ENCODE results near the gene EZR.

The EZR gene

GRCh38 chr6:158812611-158813010, 6.6 kb downstream of the EZR start:
- DNase-seq (ENCODE audit: low spot score), result no peak
- in situ Hi-C loops (cut with MboI; ENCODE audit: low pct_unique_long_range_greater_than_20kb, low sequenced_read_pairs, unreplicated experiment), result no loop called here
- TF ChIP-seq, protein P1, sequence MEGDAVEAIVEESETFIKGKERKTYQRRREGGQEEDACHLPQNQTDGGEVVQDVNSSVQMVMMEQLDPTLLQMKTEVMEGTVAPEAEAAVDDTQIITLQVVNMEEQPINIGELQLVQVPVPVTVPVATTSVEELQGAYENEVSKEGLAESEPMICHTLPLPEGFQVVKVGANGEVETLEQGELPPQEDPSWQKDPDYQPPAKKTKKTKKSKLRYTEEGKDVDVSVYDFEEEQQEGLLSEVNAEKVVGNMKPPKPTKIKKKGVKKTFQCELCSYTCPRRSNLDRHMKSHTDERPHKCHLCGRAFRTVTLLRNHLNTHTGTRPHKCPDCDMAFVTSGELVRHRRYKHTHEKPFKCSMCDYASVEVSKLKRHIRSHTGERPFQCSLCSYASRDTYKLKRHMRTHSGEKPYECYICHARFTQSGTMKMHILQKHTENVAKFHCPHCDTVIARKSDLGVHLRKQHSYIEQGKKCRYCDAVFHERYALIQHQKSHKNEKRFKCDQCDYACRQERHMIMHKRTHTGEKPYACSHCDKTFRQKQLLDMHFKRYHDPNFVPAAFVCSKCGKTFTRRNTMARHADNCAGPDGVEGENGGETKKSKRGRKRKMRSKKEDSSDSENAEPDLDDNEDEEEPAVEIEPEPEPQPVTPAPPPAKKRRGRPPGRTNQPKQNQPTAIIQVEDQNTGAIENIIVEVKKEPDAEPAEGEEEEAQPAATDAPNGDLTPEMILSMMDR (IDR thresholded peaks at IDR 0.05; ENCODE audit: extremely low read depth, insufficient read depth, missing control alignments), result no peak

GRCh38 chr6:158810155-158811095, 8.7 kb downstream of the EZR start:
- TF ChIP-seq, protein P1 (IDR thresholded peaks at IDR 0.05; ENCODE audit: extremely low read depth, insufficient read depth, missing control alignments), result no peak
- in situ Hi-C loops (cut with MboI; ENCODE audit: low pct_unique_long_range_greater_than_20kb, low sequenced_read_pairs, unreplicated experiment), result no loop called here
- DNase-seq (ENCODE audit: low spot score), result no peak

DNA sequence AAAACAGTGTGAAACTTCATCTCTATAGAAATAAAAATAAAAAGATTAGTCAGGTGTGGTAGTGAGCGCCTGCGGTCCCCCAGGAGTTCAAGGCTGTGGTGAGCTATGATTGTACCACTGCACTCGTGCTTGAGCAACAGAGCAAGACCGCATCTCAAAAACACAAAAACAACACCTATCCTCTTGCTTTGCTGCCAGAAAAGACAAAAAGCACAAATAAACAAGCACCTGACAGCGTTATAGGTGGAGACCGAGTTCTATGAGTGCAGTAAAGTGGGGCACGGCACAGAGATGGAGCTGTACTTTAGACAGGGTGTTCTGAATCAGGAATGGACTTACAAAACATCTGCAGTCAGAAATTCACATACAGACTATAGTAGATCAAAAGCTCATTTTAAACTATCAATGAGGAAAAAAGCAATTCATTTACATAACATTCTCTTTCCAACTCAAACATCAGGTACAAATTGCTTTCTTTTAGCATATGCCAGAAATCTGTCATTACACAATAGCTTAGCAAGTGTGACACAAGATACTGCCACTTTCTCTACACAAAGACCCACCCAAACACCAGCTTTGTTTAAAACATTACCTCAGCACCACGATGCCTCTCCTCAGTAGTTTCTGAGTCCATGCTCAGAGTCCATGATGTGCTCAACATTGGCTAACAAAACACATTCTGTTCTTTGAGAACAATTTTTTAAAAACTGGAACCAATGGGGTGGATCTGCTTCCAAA, 10.1 kb downstream of the EZR start:
- TF ChIP-seq, protein P1 (IDR thresholded peaks at IDR 0.05; ENCODE audit: extremely low read depth, insufficient read depth, missing control alignments), result no peak
- in situ Hi-C loops (cut with MboI; ENCODE audit: low pct_unique_long_range_greater_than_20kb, low sequenced_read_pairs, unreplicated experiment), result no loop called here
- DNase-seq (ENCODE audit: low spot score), result no peak

GRCh38 chr6:158808442-158808833, 10.7 kb downstream of the EZR start:
- DNase-seq (ENCODE audit: low spot score), result no peak
- in situ Hi-C loops (cut with MboI; ENCODE audit: low pct_unique_long_range_greater_than_20kb, low sequenced_read_pairs, unreplicated experiment), result no loop called here
- TF ChIP-seq, protein P1 (IDR thresholded peaks at IDR 0.05; ENCODE audit: extremely low read depth, insufficient read depth, missing control alignments), result no peak

- in situ Hi-C loops (cut with MboI; ENCODE audit: low pct_unique_long_range_greater_than_20kb, low sequenced_read_pairs, unreplicated experiment), result no loop called here
- TF ChIP-seq, protein P1 (IDR thresholded peaks at IDR 0.05; ENCODE audit: extremely low read depth, insufficient read depth, missing control alignments), result no peak
- DNase-seq (ENCODE audit: low spot score), result no peak
Measured at GRCh38 chr6:158807515-158808441, 11.4 kb downstream of the EZR start.
